ENCODE results near the gene GLTP. TPM values are rescaled to one million over a fixed set of nuclear protein-coding genes. Genes with fewer than 3 reads are reported as not detected.
A peak's percentile ranks its signal among the peaks of the same experiment; 100 is the strongest.

The GLTP gene
- total RNA-seq, 2 donors from 2014 or later: 42.4 to 48.9 TPM

DNA sequence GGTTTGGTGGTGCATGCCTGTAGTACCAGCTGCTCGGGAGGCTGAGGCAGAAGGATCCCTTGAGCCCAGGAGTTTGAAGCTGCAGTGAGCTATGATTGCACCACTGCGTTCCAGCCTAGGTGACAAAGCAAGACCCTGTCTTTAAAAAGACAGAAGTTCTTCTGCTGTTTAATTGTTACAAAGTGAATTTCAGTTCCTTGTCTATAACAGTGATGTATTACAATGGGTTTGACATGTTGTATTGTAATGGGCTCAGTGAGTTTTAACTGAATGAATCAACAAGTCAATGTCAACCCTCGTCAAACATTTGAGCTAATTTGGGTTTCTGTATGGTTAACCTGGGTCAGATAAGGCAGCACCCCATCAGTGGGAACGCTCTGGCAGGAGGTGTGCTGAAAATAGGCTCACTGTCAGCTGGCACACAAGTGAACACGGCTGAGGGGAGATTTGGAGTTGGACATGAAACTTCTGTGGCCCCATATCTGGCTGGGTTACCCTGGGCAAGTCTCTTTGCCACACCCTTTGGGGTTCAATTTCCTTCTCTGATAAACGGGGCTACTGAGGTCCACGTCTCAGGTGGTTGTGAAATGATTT, 33.1 kb downstream of the GLTP start:
- peaks cover 3 to 10% of the 10 kb centered on the region in 2 donors for H3K4me1 ChIP-seq (ENCODE audit: control insufficient read depth in 1 of 2, low read depth in 2 of 2)
- DNase-seq (ENCODE audit: low spot score) (no peak), ATAC-seq (ENCODE audit: insufficient number of reproducible peaks, low FRiP score, low read depth) (no peak)
- H3K27me3 ChIP-seq (replicated peaks; ENCODE audit: insufficient read depth): no peaks in the 10 kb centered on the region
- peaks cover 4% of the 10 kb centered on the region for H3K36me3 ChIP-seq
- H3K27ac ChIP-seq: no peak overlapping the region
- H3K9me3 ChIP-seq: no peaks in the 10 kb centered on the region
- H3K4me3 ChIP-seq: no peak overlapping the region
- TF ChIP-seq, protein P1, sequence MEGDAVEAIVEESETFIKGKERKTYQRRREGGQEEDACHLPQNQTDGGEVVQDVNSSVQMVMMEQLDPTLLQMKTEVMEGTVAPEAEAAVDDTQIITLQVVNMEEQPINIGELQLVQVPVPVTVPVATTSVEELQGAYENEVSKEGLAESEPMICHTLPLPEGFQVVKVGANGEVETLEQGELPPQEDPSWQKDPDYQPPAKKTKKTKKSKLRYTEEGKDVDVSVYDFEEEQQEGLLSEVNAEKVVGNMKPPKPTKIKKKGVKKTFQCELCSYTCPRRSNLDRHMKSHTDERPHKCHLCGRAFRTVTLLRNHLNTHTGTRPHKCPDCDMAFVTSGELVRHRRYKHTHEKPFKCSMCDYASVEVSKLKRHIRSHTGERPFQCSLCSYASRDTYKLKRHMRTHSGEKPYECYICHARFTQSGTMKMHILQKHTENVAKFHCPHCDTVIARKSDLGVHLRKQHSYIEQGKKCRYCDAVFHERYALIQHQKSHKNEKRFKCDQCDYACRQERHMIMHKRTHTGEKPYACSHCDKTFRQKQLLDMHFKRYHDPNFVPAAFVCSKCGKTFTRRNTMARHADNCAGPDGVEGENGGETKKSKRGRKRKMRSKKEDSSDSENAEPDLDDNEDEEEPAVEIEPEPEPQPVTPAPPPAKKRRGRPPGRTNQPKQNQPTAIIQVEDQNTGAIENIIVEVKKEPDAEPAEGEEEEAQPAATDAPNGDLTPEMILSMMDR (IDR thresholded peaks at IDR 0.05): no peak

DNA sequence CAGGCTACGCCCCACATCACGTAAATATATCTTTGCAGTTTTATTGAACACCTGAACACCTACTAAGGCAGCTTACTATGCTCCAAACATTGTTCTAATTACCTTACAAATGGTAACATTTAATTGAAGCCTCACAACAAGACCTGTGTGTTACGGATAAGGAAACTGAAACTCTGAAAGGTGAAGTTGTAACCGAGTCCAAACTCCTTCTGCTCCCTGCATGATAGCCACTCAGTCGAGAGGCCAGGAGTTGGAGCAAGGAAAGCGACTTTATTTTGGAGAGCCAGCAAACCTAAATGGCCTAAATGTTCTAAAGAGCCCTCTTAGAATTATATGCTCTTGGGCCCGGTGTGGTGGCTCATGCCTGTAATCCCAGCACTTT, 34.5 kb downstream of the GLTP start:
- no peak for DNase-seq (ENCODE audit: low spot score)
- Histone ChIP-seq H3K27me3 (replicated peaks; ENCODE audit: insufficient read depth) (no peaks in the 10 kb centered on the region), H3K4me1 (ENCODE audit: control insufficient read depth in 1 of 2, low read depth in 2 of 2) (peaks cover 3 to 10% of the 10 kb centered on the region in 2 donors), H3K27ac (no peak overlapping the region), H3K4me3 (peak overlapping the region; percentile 57), H3K36me3 (no peaks in the 10 kb centered on the region), H3K9me3 (no peaks in the 10 kb centered on the region)
- TF ChIP-seq, protein P1 (IDR thresholded peaks at IDR 0.05): no peak
- ATAC-seq (ENCODE audit: insufficient number of reproducible peaks, low FRiP score, low read depth): no peak

DNA sequence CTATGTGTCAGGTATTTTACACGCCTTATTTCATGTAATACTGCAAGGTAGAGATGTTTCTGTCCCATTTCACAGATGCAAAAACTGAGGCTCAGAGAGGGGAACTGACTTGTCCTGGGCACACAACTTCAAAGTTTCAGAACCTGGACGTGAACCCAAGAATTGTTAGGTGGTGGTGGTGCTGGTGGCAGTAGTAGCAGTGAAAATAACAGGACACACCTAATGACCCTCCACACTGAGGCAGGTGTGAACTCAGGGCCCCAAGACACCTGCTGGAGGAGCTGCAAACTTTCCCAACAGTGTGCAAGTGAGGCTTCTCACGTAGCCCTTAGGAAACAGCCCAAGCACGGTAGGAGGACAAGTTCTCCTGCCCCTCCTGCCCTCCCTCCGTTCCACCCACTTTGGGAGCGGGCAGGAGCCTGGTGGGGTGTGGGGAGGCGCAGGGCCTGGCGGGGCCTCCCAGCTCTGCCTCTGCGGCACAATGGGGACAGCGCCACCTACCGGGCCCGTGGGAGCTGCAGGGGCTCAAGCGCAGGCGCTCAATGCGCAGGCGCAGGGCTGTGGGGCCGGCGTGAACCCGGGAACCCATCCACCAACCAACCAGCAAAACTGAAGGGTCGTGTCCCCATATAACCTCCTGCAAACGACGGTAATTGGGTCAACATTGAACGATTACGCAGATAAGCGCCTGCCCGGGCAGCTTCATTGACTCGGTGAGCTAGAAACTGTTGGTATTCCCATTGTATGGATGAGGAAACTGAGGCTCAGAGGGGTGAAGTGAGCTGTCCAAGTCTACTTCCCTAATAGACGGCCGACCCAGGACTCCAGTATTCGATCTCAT, 35.1 kb downstream of the GLTP start:
- Histone ChIP-seq H3K9me3 (no peaks in the 10 kb centered on the region), H3K36me3 (no peaks in the 10 kb centered on the region), H3K4me1 (ENCODE audit: control insufficient read depth in 1 of 2, low read depth in 2 of 2) (peaks cover 3 to 10% of the 10 kb centered on the region in 2 donors), H3K4me3 (peak overlapping the region; percentile 57), H3K27ac (no peak overlapping the region), H3K27me3 (replicated peaks; ENCODE audit: insufficient read depth) (no peaks in the 10 kb centered on the region)
- DNase-seq (ENCODE audit: low spot score) (peak; percentile 46), ATAC-seq (ENCODE audit: insufficient number of reproducible peaks, low FRiP score, low read depth) (peak; percentile 51)
- TF ChIP-seq, protein P1 (IDR thresholded peaks at IDR 0.05): peak; percentile 97

DNA sequence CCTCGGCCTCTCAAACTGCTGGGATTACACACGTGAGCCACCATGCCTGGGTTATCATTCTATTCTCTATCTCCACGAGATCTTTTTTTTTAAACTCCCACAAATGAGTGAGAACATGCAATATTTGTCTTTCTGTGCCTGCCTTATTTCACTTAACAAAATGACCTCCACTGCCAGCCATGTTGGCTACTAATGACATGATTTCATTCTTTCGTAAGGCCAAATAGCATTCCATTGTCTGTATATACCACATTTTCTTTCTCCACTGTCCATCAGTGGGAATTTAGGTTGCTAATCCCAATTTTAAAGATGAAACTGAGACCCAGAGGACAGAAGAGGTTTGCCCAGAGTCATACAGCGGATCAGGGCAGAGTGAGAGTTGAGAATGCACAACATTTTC, 36.2 kb downstream of the GLTP start:
- H3K4me1 ChIP-seq (ENCODE audit: control insufficient read depth in 1 of 2, low read depth in 2 of 2): peaks cover 3 to 10% of the 10 kb centered on the region in 2 donors
- no peak overlapping the region for H3K27ac ChIP-seq
- no peaks in the 10 kb centered on the region for H3K9me3 ChIP-seq
- ATAC-seq (ENCODE audit: insufficient number of reproducible peaks, low FRiP score, low read depth): no peak
- H3K4me3 ChIP-seq: no peak overlapping the region
- no peaks in the 10 kb centered on the region for H3K36me3 ChIP-seq
- no peaks in the 10 kb centered on the region for H3K27me3 ChIP-seq (replicated peaks; ENCODE audit: insufficient read depth)
- DNase-seq (ENCODE audit: low spot score): no peak
- TF ChIP-seq, protein P1 (IDR thresholded peaks at IDR 0.05): no peak

DNA sequence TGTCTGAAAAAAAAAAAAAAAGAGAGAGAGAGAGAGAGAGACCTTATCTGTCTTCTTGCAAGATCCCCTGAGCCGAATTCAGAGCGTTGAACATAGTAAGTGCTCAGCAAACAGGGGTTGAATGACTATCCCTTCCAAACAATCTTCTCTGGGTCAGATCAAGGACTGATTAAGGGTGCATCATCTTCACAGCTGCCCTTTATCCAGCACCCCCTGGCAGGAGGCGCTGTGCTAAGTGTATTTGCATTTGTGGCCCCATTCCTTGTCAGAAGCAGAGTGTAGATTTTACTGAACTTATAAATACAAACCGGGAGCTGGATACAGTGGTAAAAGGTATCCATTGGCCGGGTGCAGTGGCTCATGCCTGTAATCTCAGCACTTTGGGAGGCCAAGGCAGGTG, 38.3 kb downstream of the GLTP start:
- Histone ChIP-seq H3K36me3 (no peaks in the 10 kb centered on the region), H3K27ac (no peak overlapping the region), H3K4me1 (ENCODE audit: control insufficient read depth in 1 of 2, low read depth in 2 of 2) (peaks cover 3 to 10% of the 10 kb centered on the region in 2 donors), H3K9me3 (no peaks in the 10 kb centered on the region), H3K4me3 (no peak overlapping the region), H3K27me3 (replicated peaks; ENCODE audit: insufficient read depth) (no peaks in the 10 kb centered on the region)
- no peak for DNase-seq (ENCODE audit: low spot score)
- no peak for ATAC-seq (ENCODE audit: insufficient number of reproducible peaks, low FRiP score, low read depth)
- TF ChIP-seq, protein P1 (IDR thresholded peaks at IDR 0.05): no peak

Measured in thoracic aorta (tissue), 2 donors.